ENCODE data around the gene RAPGEF4. TPM values are rescaled to one million over a fixed set of nuclear protein-coding genes. Genes with fewer than 3 reads are reported as not detected.

Gene RAPGEF4
- total RNA-seq, 1 experiment from 2014 or later = 0.62 TPM

DNA sequence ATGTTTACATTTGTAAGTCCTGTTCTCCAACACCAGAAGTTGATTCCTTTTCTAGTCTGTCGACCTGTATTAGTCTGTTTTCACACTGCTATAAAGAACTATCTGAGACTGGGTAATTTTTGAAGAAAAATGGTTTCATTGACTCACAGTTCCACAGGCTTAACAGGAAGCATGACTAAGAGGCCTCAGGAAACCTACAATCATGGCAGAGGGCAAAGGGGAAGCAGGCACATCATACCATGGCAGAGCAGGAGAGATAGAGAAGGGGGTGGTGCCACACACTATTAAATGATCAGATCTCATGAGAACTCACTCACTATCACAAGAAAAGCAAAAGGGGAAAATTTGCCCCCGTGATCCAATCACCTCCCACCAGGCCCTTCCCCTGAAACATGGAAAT lies 227.2 kb downstream of the RAPGEF4 start:
- ChIA-PET POLR2A (no interaction called here), CTCF (no interaction called here)
- Histone ChIP-seq H3K36me3 (ENCODE audit: control insufficient read depth, insufficient read depth, low read length) (no peaks in the 10 kb centered on the region), H3K27ac (ENCODE audit: low read length) (no peak overlapping the region), H3K4me3 (ENCODE audit: low read depth in 2 of 2, low read length in 2 of 2) (no peak overlapping the region), H3K9me3 (ENCODE audit: control insufficient read depth, insufficient read depth, low read depth, low read length) (no peaks in the 10 kb centered on the region), H3K4me1 (ENCODE audit: control insufficient read depth, insufficient read depth, low read length) (peaks cover 10% of the 10 kb centered on the region), H3K27me3 (ENCODE audit: control insufficient read depth, insufficient read depth, low read length) (no peaks in the 10 kb centered on the region)
- BruUV-seq (replicated peaks) = no TSS peak
- intact Hi-C loops (cut with micrococcal nuclease; ENCODE audit: unreplicated experiment) (no loop called here), in situ Hi-C loops (cut with HindIII; ENCODE audit: low pct_unique_long_range_greater_than_20kb, low sequenced_read_pairs) (no loop called here)
- DNase-seq (ENCODE audit: low read depth, low spot score) (no peak), ATAC-seq (no peak)
- TF ChIP-seq POLR2AphosphoS5 (IDR thresholded peaks at IDR 0.05; ENCODE audit: low read depth, low read length) = no peak
- TF ChIP-seq, protein P1, sequence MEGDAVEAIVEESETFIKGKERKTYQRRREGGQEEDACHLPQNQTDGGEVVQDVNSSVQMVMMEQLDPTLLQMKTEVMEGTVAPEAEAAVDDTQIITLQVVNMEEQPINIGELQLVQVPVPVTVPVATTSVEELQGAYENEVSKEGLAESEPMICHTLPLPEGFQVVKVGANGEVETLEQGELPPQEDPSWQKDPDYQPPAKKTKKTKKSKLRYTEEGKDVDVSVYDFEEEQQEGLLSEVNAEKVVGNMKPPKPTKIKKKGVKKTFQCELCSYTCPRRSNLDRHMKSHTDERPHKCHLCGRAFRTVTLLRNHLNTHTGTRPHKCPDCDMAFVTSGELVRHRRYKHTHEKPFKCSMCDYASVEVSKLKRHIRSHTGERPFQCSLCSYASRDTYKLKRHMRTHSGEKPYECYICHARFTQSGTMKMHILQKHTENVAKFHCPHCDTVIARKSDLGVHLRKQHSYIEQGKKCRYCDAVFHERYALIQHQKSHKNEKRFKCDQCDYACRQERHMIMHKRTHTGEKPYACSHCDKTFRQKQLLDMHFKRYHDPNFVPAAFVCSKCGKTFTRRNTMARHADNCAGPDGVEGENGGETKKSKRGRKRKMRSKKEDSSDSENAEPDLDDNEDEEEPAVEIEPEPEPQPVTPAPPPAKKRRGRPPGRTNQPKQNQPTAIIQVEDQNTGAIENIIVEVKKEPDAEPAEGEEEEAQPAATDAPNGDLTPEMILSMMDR (IDR thresholded peaks at IDR 0.05) = no peak
- TF ChIP-seq, protein P2, sequence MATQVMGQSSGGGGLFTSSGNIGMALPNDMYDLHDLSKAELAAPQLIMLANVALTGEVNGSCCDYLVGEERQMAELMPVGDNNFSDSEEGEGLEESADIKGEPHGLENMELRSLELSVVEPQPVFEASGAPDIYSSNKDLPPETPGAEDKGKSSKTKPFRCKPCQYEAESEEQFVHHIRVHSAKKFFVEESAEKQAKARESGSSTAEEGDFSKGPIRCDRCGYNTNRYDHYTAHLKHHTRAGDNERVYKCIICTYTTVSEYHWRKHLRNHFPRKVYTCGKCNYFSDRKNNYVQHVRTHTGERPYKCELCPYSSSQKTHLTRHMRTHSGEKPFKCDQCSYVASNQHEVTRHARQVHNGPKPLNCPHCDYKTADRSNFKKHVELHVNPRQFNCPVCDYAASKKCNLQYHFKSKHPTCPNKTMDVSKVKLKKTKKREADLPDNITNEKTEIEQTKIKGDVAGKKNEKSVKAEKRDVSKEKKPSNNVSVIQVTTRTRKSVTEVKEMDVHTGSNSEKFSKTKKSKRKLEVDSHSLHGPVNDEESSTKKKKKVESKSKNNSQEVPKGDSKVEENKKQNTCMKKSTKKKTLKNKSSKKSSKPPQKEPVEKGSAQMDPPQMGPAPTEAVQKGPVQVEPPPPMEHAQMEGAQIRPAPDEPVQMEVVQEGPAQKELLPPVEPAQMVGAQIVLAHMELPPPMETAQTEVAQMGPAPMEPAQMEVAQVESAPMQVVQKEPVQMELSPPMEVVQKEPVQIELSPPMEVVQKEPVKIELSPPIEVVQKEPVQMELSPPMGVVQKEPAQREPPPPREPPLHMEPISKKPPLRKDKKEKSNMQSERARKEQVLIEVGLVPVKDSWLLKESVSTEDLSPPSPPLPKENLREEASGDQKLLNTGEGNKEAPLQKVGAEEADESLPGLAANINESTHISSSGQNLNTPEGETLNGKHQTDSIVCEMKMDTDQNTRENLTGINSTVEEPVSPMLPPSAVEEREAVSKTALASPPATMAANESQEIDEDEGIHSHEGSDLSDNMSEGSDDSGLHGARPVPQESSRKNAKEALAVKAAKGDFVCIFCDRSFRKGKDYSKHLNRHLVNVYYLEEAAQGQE (IDR thresholded peaks at IDR 0.05; ENCODE audit: insufficient read depth in 1 of 2, low read depth in 2 of 2, low read length in 1 of 2) = no peak
- no peak for TF ChIP-seq SIN3A (IDR thresholded peaks at IDR 0.05; ENCODE audit: borderline replicate concordance, insufficient read depth, low read depth, low read length)
- TF ChIP-seq TCF7L2 (IDR thresholded peaks at IDR 0.05; ENCODE audit: low read depth, low read length) = no peak

DNA sequence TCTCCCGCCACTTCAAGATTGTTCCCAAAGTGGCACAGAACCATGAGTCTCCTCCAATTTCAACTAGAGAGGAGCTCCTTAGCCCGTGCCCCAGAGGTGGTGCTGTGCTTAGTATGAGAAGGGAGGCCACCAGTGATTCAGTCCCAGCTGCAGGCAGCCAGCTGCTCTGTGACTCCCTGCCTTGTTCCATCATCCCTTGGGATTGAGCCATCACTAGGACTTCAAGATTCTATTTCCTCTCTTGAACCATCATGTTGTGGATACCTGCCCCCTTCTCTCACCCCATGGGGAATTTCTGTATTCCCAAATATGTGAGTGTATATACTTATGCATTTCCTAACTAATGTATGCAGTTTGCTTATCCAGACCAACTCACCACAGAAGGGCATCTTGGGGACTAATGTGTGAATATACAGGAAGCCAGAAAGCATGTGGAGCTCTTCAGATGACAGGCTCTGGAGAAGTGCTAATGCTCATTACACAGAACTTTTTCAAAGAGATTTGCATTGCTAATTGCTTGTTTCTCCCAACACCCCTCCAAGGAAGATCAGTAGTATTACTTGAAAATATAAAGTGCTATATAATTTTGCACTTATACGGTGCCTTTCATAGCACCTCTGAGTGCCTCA lies 229.0 kb downstream of the RAPGEF4 start:
- no TSS peak for BruUV-seq (replicated peaks)
- H3K4me3 ChIP-seq (ENCODE audit: low read depth in 2 of 2, low read length in 2 of 2) = no peak overlapping the region
- H3K36me3 ChIP-seq (ENCODE audit: control insufficient read depth, insufficient read depth, low read length) = no peaks in the 10 kb centered on the region
- ATAC-seq = no peak
- H3K27me3 ChIP-seq (ENCODE audit: control insufficient read depth, insufficient read depth, low read length) = no peaks in the 10 kb centered on the region
- in situ Hi-C loops (cut with HindIII; ENCODE audit: low pct_unique_long_range_greater_than_20kb, low sequenced_read_pairs) = no loop called here
- H3K4me1 ChIP-seq (ENCODE audit: control insufficient read depth, insufficient read depth, low read length) = peaks cover 15% of the 10 kb centered on the region
- ChIA-PET CTCF (interaction anchor here (0.7 kb wide), 1 partner anchor 335 kb away, joined by 13 read pairs; no protein-coding TSS in a partner anchor), POLR2A (interaction anchor here (0.7 kb wide), 1 partner anchor 246 kb away, joined by 11 read pairs; no protein-coding TSS in a partner anchor)
- H3K9me3 ChIP-seq (ENCODE audit: control insufficient read depth, insufficient read depth, low read depth, low read length) = no peaks in the 10 kb centered on the region
- intact Hi-C loops (cut with micrococcal nuclease; ENCODE audit: unreplicated experiment) = no loop called here
- H3K27ac ChIP-seq (ENCODE audit: low read length) = no peak overlapping the region
- TF ChIP-seq, protein P1 (IDR thresholded peaks at IDR 0.05) = no peak
- no peak for DNase-seq (ENCODE audit: low read depth, low spot score)

Data from Panc1 (cell line).